GM12865 (cell line): ENCODE results near the gene ITM2B.
A peak's percentile ranks its signal among the peaks of the same experiment; 100 is the strongest.
"Not testable (repeated sequence)": the region's sequence is repeated elsewhere in the genome, so short reads cannot be mapped to it uniquely, and the experiment has no call there.

ENCODE experiments used
- DNase-seq: peaks from one replicate; pipeline ENCODE4 v3.0.0; 2010; ENCODE audit warnings: low read depth
- H3K4me3 ChIP-seq: 2 replicates; pipeline ENCODE4 v1.5.1; 2011; ENCODE audit warnings: mild to moderate bottlenecking, low read depth, low read length, control low read depth
- CTCF ChIP-seq: IDR thresholded peaks from 2 replicates; pipeline ENCODE4 v1.5.1; 2011; ENCODE audit warnings: low read length, control low read depth, low read depth, inconsistent platforms; ENCODE audit not compliant: insufficient read depth; ENCODE audit errors: missing control alignments

Gene ITM2B

GRCh38 chr13:48233889-48234488, 983 bp downstream of the ITM2B start:
- peak; percentile 60 for DNase-seq
- TF ChIP-seq CTCF, result no peak
- H3K4me3 ChIP-seq, result peak overlapping the region; percentile 98

- peak; percentile 65 for DNase-seq
- no peak overlapping the region for H3K4me3 ChIP-seq
- no peak for TF ChIP-seq CTCF
Measured at GRCh38 chr13:48234566-48235340, 1.7 kb downstream of the ITM2B start.

- no peak overlapping the region for H3K4me3 ChIP-seq
- TF ChIP-seq CTCF, result no peak
- DNase-seq, result no peak
Measured at GRCh38 chr13:48235341-48236135, 2.5 kb downstream of the ITM2B start.

GRCh38 chr13:48236528-48237353, 3.7 kb downstream of the ITM2B start:
- no peak overlapping the region for H3K4me3 ChIP-seq
- no peak for TF ChIP-seq CTCF
- no peak for DNase-seq

GRCh38 chr13:48239369-48239768, 6.4 kb downstream of the ITM2B start:
- not testable (repeated sequence) for DNase-seq

GRCh38 chr13:48241651-48242050, 8.6 kb downstream of the ITM2B start:
- TF ChIP-seq CTCF, result no peak
- no peak overlapping the region for H3K4me3 ChIP-seq
- DNase-seq, result no peak

More at GRCh38 chr13:48239369-48239768, 6.4 kb downstream of the ITM2B start:
- H3K4me3 ChIP-seq, result not testable (repeated sequence)
